Panc1 (cell line): ENCODE measurements around the gene OSBPL9. TPM values are rescaled to one million over a fixed set of nuclear protein-coding genes. Genes with fewer than 3 reads are reported as not detected.

Experiments used
- ATAC-seq: fragments of 200-7000 bp; cut with Tn5 transposase; 2 replicates; pipeline ENCODE4 v1.9.1; 2020; ENCODE audit warnings: mild to moderate bottlenecking, moderate library complexity
- BruUV-seq: library from RNA; stranded (reverse); fragments of 400-500 nt; replicated peaks from 2 replicates; lab custom pipeline; 2021; lab: Mats Ljungman, UMichigan
- CTCF ChIA-PET: fragments of 300-600 bp; sonication (Branson Sonifier 250); formaldehyde crosslinking; loops from one replicate; lab custom pipeline; 2022; ENCODE audit warnings: antibody characterized with exemption; lab: Charles Lee
- POLR2A ChIA-PET: fragments of 300-600 bp; sonication (Branson Sonifier 250); formaldehyde crosslinking; loops from one replicate; lab custom pipeline; 2022; ENCODE audit warnings: antibody characterized with exemption; lab: Charles Lee
- DNase-seq: peaks from one replicate; pipeline ENCODE4 v3.0.0-alpha.2; 2010; ENCODE audit warnings: low read depth, low spot score
- H3K27ac ChIP-seq: 2 replicates; pipeline ENCODE4 v1.5.1; 2011; ENCODE audit warnings: mild to moderate bottlenecking, low read length, inconsistent platforms
- H3K27me3 ChIP-seq: fragments of 200-500 bp; sonication (Bioruptor generic); 2 replicates; pipeline ENCODE4 v1.6.0; 2014; ENCODE audit warnings: low read length, inconsistent platforms; ENCODE audit not compliant: control insufficient read depth, insufficient read depth
- H3K36me3 ChIP-seq: fragments of 200-500 bp; sonication (Bioruptor generic); 2 replicates; pipeline ENCODE4 v1.5.1; 2014; ENCODE audit warnings: inconsistent platforms, mild to moderate bottlenecking, low read length, moderate library complexity; ENCODE audit not compliant: control insufficient read depth, insufficient read depth
- H3K4me1 ChIP-seq: 2 replicates; pipeline ENCODE4 v1.5.1; 2011; ENCODE audit warnings: inconsistent platforms, mild to moderate bottlenecking, low read length, moderate library complexity; ENCODE audit not compliant: control insufficient read depth, insufficient read depth
- H3K4me3 ChIP-seq, 2 experiments: 2 replicates each; pipeline ENCODE4 v1.5.1; 2011 to 2012; ENCODE audit warnings: low read depth in 2 of 2, low read length in 2 of 2, mild to moderate bottlenecking in 2 of 2, inconsistent platforms in 1 of 2, moderate library complexity in 1 of 2
- H3K9me3 ChIP-seq: fragments of 200-500 bp; sonication (Bioruptor generic); 2 replicates; pipeline ENCODE4 v1.5.1; 2014; ENCODE audit warnings: low read depth, mild to moderate bottlenecking, inconsistent platforms, low read length, moderate library complexity; ENCODE audit not compliant: control insufficient read depth, insufficient read depth
- POLR2AphosphoS5 ChIP-seq: IDR thresholded peaks from 2 replicates; pipeline ENCODE4 v1.6.1; 2012; ENCODE audit warnings: mild to moderate bottlenecking, low read depth, low read length, moderate library complexity
- SIN3A ChIP-seq: IDR thresholded peaks from 2 replicates; pipeline ENCODE4 v1.6.1; 2012; ENCODE audit warnings: low read depth, mild to moderate bottlenecking, low read length, moderate library complexity, borderline replicate concordance; ENCODE audit not compliant: insufficient read depth
- TCF7L2 ChIP-seq: IDR thresholded peaks from 2 replicates; pipeline ENCODE4 v1.6.1; 2011; ENCODE audit warnings: mild to moderate bottlenecking, low read depth, low read length, inconsistent platforms
- in situ Hi-C: cut with HindIII; loops from 2 replicates; pipeline ENCODE4 v1.10.0; 2016; ENCODE audit warnings: low sequenced_read_pairs, low pct_unique_long_range_greater_than_20kb
- intact Hi-C: fragments of 100-400 bp; cut with micrococcal nuclease; formaldehyde crosslinking; loops from one replicate; pipeline ENCODE4 v1.10.0; 2022; ENCODE audit not compliant: unreplicated experiment
- total RNA-seq: library from RNA; stranded (reverse); gene quantifications from one replicate; pipeline ENCODE4 v1.2.1, GENCODE V29; 2021; ENCODE audit not compliant: unreplicated experiment
- TF ChIP-seq, protein P1 (sequence below): fragments of 450-650 bp; IDR thresholded peaks from 2 replicates; pipeline ENCODE4 v1.5.1; 2017; ENCODE audit warnings: mild to moderate bottlenecking
- TF ChIP-seq, protein P2 (sequence below), 2 experiments: IDR thresholded peaks; 2 replicates each; pipeline ENCODE4 v1.6.1; 2011 to 2012; ENCODE audit warnings: low read depth in 2 of 2, control low read depth in 1 of 2, low read length in 1 of 2, mild to moderate bottlenecking in 1 of 2, moderate library complexity in 1 of 2; ENCODE audit not compliant: insufficient read depth in 1 of 2

OSBPL9 gene
- total RNA-seq, 1 experiment from 2014 or later, result 85.5 TPM

DNA sequence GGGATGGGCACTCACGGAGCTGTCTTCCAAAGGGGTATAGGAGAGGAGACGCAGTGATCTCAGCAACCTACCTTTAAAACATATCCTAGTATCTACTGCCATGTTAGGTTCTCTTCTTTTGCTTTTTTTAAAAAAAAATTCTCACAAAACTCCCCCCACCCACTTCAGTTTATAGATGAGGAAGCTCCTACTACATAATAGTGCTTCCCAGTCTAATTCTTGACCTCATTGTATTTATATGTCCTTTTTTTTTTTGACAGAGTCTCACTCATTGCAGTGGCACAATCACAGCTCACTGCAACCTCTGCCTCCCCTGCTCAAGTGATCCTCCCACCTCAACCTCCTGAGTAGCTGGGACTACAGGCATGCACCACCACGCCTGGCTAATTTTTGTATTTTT, 99.9 kb downstream of the OSBPL9 start:
- H3K9me3 ChIP-seq, result no peaks in the 10 kb centered on the region
- H3K27ac ChIP-seq, result no peak overlapping the region
- no peak overlapping the region for H3K4me3 ChIP-seq
- no peaks in the 10 kb centered on the region for H3K27me3 ChIP-seq
- DNase-seq, result no peak
- H3K4me1 ChIP-seq, result no peaks in the 10 kb centered on the region
- H3K36me3 ChIP-seq, result no peaks in the 10 kb centered on the region
- intact Hi-C loops (no loop called here), in situ Hi-C loops (no loop called here)
- ChIA-PET POLR2A (no interaction called here), CTCF (interaction anchor here (0.5 kb wide), 1 partner anchor 1010 kb away, joined by 3 read pairs; no protein-coding TSS in a partner anchor)
- TF ChIP-seq POLR2AphosphoS5 (no peak), SIN3A (no peak), TCF7L2 (no peak)
- TF ChIP-seq, protein P1, sequence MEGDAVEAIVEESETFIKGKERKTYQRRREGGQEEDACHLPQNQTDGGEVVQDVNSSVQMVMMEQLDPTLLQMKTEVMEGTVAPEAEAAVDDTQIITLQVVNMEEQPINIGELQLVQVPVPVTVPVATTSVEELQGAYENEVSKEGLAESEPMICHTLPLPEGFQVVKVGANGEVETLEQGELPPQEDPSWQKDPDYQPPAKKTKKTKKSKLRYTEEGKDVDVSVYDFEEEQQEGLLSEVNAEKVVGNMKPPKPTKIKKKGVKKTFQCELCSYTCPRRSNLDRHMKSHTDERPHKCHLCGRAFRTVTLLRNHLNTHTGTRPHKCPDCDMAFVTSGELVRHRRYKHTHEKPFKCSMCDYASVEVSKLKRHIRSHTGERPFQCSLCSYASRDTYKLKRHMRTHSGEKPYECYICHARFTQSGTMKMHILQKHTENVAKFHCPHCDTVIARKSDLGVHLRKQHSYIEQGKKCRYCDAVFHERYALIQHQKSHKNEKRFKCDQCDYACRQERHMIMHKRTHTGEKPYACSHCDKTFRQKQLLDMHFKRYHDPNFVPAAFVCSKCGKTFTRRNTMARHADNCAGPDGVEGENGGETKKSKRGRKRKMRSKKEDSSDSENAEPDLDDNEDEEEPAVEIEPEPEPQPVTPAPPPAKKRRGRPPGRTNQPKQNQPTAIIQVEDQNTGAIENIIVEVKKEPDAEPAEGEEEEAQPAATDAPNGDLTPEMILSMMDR, result no peak
- TF ChIP-seq, protein P2, sequence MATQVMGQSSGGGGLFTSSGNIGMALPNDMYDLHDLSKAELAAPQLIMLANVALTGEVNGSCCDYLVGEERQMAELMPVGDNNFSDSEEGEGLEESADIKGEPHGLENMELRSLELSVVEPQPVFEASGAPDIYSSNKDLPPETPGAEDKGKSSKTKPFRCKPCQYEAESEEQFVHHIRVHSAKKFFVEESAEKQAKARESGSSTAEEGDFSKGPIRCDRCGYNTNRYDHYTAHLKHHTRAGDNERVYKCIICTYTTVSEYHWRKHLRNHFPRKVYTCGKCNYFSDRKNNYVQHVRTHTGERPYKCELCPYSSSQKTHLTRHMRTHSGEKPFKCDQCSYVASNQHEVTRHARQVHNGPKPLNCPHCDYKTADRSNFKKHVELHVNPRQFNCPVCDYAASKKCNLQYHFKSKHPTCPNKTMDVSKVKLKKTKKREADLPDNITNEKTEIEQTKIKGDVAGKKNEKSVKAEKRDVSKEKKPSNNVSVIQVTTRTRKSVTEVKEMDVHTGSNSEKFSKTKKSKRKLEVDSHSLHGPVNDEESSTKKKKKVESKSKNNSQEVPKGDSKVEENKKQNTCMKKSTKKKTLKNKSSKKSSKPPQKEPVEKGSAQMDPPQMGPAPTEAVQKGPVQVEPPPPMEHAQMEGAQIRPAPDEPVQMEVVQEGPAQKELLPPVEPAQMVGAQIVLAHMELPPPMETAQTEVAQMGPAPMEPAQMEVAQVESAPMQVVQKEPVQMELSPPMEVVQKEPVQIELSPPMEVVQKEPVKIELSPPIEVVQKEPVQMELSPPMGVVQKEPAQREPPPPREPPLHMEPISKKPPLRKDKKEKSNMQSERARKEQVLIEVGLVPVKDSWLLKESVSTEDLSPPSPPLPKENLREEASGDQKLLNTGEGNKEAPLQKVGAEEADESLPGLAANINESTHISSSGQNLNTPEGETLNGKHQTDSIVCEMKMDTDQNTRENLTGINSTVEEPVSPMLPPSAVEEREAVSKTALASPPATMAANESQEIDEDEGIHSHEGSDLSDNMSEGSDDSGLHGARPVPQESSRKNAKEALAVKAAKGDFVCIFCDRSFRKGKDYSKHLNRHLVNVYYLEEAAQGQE (IDR thresholded peaks at IDR 0.05; ENCODE audit: insufficient read depth in 1 of 2, low read depth in 2 of 2, low read length in 1 of 2), result no peak
- no TSS peak for BruUV-seq
- ATAC-seq, result no peak

DNA sequence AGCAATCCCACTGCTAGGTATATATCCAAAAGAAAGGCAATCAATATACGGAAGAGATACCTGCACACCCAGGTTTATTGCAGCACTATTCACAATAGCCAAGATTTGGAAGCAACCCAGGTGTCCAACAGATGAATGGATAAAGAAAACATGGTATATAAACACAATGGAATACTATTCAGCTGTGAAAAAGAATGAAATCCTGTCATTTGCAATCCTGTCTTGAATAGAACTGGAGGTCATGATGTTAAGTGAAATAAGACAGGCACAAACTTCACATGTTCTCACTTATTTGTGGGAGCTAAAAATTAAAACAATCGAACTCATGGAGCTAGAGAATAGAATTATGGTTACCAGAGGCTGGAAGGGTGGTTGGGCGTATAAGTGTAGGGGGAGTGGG, 101.0 kb downstream of the OSBPL9 start:
- no TSS peak for BruUV-seq
- Histone ChIP-seq H3K4me3 (no peak overlapping the region), H3K4me1 (no peaks in the 10 kb centered on the region), H3K27me3 (no peaks in the 10 kb centered on the region), H3K9me3 (no peaks in the 10 kb centered on the region), H3K36me3 (no peaks in the 10 kb centered on the region), H3K27ac (no peak overlapping the region)
- intact Hi-C loops (no loop called here), in situ Hi-C loops (no loop called here)
- ChIA-PET POLR2A (no interaction called here), CTCF (no interaction called here)
- TF ChIP-seq SIN3A, result no peak
- TF ChIP-seq, protein P1, result no peak
- DNase-seq, result no peak
- no peak for ATAC-seq
